AG04450 (cell line): ENCODE measurements around the gene PFN1. TPM values are rescaled to one million over a fixed set of nuclear protein-coding genes. Genes with fewer than 3 reads are reported as not detected.

Source experiments
- CTCF ChIA-PET: fragments of 300-600, 350-600 bp; formaldehyde crosslinking; extraction: SDS; loops from one replicate; lab custom pipeline; 2022; ENCODE audit warnings: antibody characterized with exemption, inconsistent platforms; lab: Charles Lee
- POLR2A ChIA-PET: fragments of 350-600 bp; formaldehyde crosslinking; extraction: SDS; loops from one replicate; lab custom pipeline; 2021; ENCODE audit warnings: antibody characterized with exemption, inconsistent platforms; lab: Yijun Ruan, JAX
- DNase-seq: peaks from one replicate; pipeline ENCODE4 v3.0.0-alpha.2; 2011; ENCODE audit warnings: low read depth, low spot score
- H3K27ac ChIP-seq: one replicate; pipeline ENCODE4 v1.5.1; 2012; ENCODE audit warnings: low read depth, low read length, control low read depth
- H3K27me3 ChIP-seq: one replicate; pipeline ENCODE4 v1.6.0; 2012; ENCODE audit warnings: low read length; ENCODE audit not compliant: control insufficient read depth, insufficient read depth
- H3K4me3 ChIP-seq: 2 replicates; pipeline ENCODE4 v1.5.1; 2011; ENCODE audit warnings: mild to moderate bottlenecking, low read depth, low read length, control low read depth
- H3K9me3 ChIP-seq: 2 replicates; pipeline ENCODE4 v1.5.1; 2012; ENCODE audit warnings: low read length; ENCODE audit not compliant: control insufficient read depth, insufficient read depth
- CTCF ChIP-seq: IDR thresholded peaks from 2 replicates; pipeline ENCODE4 v1.5.1; 2011; ENCODE audit warnings: low read depth, low read length, control low read depth, inconsistent platforms
- polyA plus RNA-seq: library from polyadenylated mRNA; depleted of rRNA; stranded (reverse); fragments of >200 nt; gene quantifications from 2 replicates; pipeline ENCODE4 v1.2.3, GENCODE V29; 2011

The PFN1 gene
- polyA plus RNA-seq, 1 experiment = 1,141 TPM

- ChIA-PET CTCF (no interaction called here), POLR2A (interaction anchor here (0.6 to 1.0 kb wide), 2 partner anchors 8 to 37 kb away, joined by 4 to 10 read pairs; no protein-coding TSS in a partner anchor)
- DNase-seq = no peak
- Histone ChIP-seq H3K27me3 (no peaks in the 10 kb centered on the region), H3K27ac (no peak overlapping the region), H3K9me3 (no peaks in the 10 kb centered on the region; the same call in 1 of the 2 replicates), H3K4me3 (no peak overlapping the region)
- no peak for TF ChIP-seq CTCF
These were observed 12.1 kb upstream of the PFN1 start for GRCh38 chr17:4960279-4960922.

GRCh38 chr17:4959261-4959965 is 11.1 kb upstream of the PFN1 start:
- ChIA-PET CTCF (no interaction called here), POLR2A (no interaction called here)
- Histone ChIP-seq H3K27ac (no peak overlapping the region), H3K9me3 (no peaks in the 10 kb centered on the region), H3K4me3 (no peak overlapping the region), H3K27me3 (no peaks in the 10 kb centered on the region)
- no peak for DNase-seq
- no peak for TF ChIP-seq CTCF

- POLR2A ChIA-PET = interaction anchor here (2.1 kb wide), 1 partner anchor 8 kb away, joined by 25 read pairs; no protein-coding TSS in a partner anchor
These were observed 9.8 kb upstream of the PFN1 start for GRCh38 chr17:4958102-4958501.

GRCh38 chr17:4956493-4957061 is 8.2 kb upstream of the PFN1 start:
- H3K9me3 ChIP-seq = no peaks in the 10 kb centered on the region
- ChIA-PET POLR2A (interaction anchor here (2.1 kb wide), 1 partner anchor 10 kb away, joined by 25 read pairs; no protein-coding TSS in a partner anchor), CTCF (no interaction called here)
- no peak overlapping the region for H3K27ac ChIP-seq
- peak; percentile 6; the same call in 1 of the 2 replicates for TF ChIP-seq CTCF
- DNase-seq = no peak
- no peak overlapping the region for H3K4me3 ChIP-seq
- H3K27me3 ChIP-seq = no peaks in the 10 kb centered on the region

More at GRCh38 chr17:4958102-4958501, 9.8 kb upstream of the PFN1 start:
- Histone ChIP-seq H3K9me3 (no peaks in the 10 kb centered on the region), H3K4me3 (no peak overlapping the region), H3K27me3 (no peaks in the 10 kb centered on the region), H3K27ac (no peak overlapping the region)
- CTCF ChIA-PET = interaction anchor here (0.8 kb wide), 1 partner anchor 15 kb away, joined by 3 read pairs; no protein-coding TSS in a partner anchor
- TF ChIP-seq CTCF = no peak
- no peak for DNase-seq

- CTCF ChIA-PET = interaction anchor here (1.6 kb wide), 1 partner anchor 47 kb away, joined by 5 read pairs; no protein-coding TSS in a partner anchor
- Histone ChIP-seq H3K27ac (no peak overlapping the region), H3K27me3 (no peaks in the 10 kb centered on the region), H3K9me3 (no peaks in the 10 kb centered on the region), H3K4me3 (no peak overlapping the region)
- no peak for DNase-seq
- TF ChIP-seq CTCF = no peak
- POLR2A ChIA-PET = no interaction called here
These were observed 6.8 kb upstream of the PFN1 start for GRCh38 chr17:4955091-4955490.
